ENCODE measurements around the gene SND1.

SND1 gene

DNA sequence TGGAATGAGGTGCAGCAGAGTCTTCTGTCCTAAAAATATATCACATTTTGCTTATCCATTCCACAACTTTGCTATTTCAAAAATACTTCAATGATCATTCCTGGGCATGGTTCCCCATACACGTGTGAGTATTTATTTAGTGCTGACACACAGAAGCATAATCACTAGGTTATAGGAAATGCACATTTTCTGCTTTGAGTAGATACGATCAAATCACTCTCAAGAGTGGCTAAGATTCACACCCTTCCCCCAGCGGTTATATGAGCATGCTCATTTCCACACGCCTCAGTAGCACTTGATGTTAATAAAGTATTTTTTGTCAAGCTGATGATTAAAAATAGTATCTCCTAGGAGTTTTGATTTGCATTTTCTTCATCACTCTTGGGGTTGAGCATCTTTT lies 472.8 kb downstream of the SND1 start:
- Histone ChIP-seq H3K4me1 (ENCODE audit: control insufficient read depth in 2 of 2, insufficient read depth in 2 of 2, low read length in 2 of 2) (no peaks in the 10 kb centered on the region), H3K36me3 (ENCODE audit: control insufficient read depth in 2 of 2, insufficient read depth in 2 of 2, low read length in 2 of 2) (no peaks in the 10 kb centered on the region), H3K27me3 (ENCODE audit: control insufficient read depth in 2 of 2, insufficient read depth in 2 of 2, low read length in 2 of 2) (peaks cover 4 to 12% of the 10 kb centered on the region in 2 donors), H3K27ac (ENCODE audit: low read depth in 2 of 2, low read length in 2 of 2) (no peak overlapping the region), H3K4me3 (ENCODE audit: low read length in 2 of 2) (no peak overlapping the region), H3K9me3 (ENCODE audit: control insufficient read depth in 2 of 2, low read length in 2 of 2) (no peaks in the 10 kb centered on the region), H3K9ac (ENCODE audit: low read depth in 1 of 2, low read length in 2 of 2) (no peak overlapping the region)

- Histone ChIP-seq H3K9ac (ENCODE audit: low read depth in 1 of 2, low read length in 2 of 2) (no peak overlapping the region), H3K9me3 (ENCODE audit: control insufficient read depth in 2 of 2, low read length in 2 of 2) (no peaks in the 10 kb centered on the region), H3K27ac (ENCODE audit: low read depth in 2 of 2, low read length in 2 of 2) (no peak overlapping the region)
Observed at GRCh38 chr7:128125816-128126215, 473.8 kb downstream of the SND1 start.

GRCh38 chr7:128128401-128128800 lies 476.4 kb downstream of the SND1 start:
- Histone ChIP-seq H3K4me3 (ENCODE audit: low read length in 2 of 2) (no peak overlapping the region), H3K27me3 (ENCODE audit: control insufficient read depth in 2 of 2, insufficient read depth in 2 of 2, low read length in 2 of 2) (peaks cover 7 to 16% of the 10 kb centered on the region in 2 donors), H3K27ac (ENCODE audit: low read depth in 2 of 2, low read length in 2 of 2) (no peak overlapping the region), H3K9ac (ENCODE audit: low read depth in 1 of 2, low read length in 2 of 2) (no peak overlapping the region), H3K36me3 (ENCODE audit: control insufficient read depth in 2 of 2, insufficient read depth in 2 of 2, low read length in 2 of 2) (no peaks in the 10 kb centered on the region), H3K9me3 (ENCODE audit: control insufficient read depth in 2 of 2, low read length in 2 of 2) (no peaks in the 10 kb centered on the region), H3K4me1 (ENCODE audit: control insufficient read depth in 2 of 2, insufficient read depth in 2 of 2, low read length in 2 of 2) (no peaks in the 10 kb centered on the region)

More at GRCh38 chr7:128125816-128126215, 473.8 kb downstream of the SND1 start:
- no peaks in the 10 kb centered on the region for H3K36me3 ChIP-seq (ENCODE audit: control insufficient read depth in 2 of 2, insufficient read depth in 2 of 2, low read length in 2 of 2)
- H3K4me3 ChIP-seq (ENCODE audit: low read length in 2 of 2) = no peak overlapping the region
- no peaks in the 10 kb centered on the region for H3K4me1 ChIP-seq (ENCODE audit: control insufficient read depth in 2 of 2, insufficient read depth in 2 of 2, low read length in 2 of 2)
- H3K27me3 ChIP-seq (ENCODE audit: control insufficient read depth in 2 of 2, insufficient read depth in 2 of 2, low read length in 2 of 2) = peaks cover 9 to 16% of the 10 kb centered on the region in 2 donors

DNA sequence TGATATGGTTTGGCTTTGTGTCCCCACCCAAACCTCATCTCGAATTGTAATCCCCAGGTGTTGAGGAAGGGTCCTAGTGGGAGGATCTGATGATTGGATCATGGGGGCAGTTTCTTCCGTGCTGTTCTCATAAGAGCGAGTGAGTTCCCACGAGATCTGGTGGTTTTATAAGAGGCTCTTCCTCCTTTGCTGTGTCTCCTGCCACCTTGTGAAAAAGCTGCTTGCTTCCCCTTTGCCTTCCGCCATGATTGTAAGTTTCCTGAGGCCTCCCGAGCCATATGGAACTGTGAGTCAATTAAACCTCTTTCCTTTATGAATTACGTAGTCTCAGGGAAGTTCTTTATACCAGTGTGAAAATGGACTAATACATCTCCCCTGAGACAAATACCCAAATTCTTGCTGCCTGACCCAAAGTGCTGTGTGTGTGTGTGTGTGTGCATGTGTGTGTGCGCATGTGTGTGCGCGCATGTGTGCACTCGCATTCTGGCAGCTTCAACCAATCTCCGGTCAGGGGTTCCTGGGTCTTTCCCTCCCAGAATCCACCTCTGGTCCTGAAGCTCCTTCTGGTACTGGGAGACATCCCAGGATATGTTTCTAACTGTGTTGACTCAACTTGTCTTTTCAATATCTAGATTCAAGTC lies 477.4 kb downstream of the SND1 start:
- no peaks in the 10 kb centered on the region for H3K36me3 ChIP-seq (ENCODE audit: control insufficient read depth in 2 of 2, insufficient read depth in 2 of 2, low read length in 2 of 2)
- no peak overlapping the region for H3K9ac ChIP-seq (ENCODE audit: low read depth in 1 of 2, low read length in 2 of 2)
- no peak overlapping the region for H3K4me3 ChIP-seq (ENCODE audit: low read length in 2 of 2)
- no peaks in the 10 kb centered on the region for H3K9me3 ChIP-seq (ENCODE audit: control insufficient read depth in 2 of 2, low read length in 2 of 2)
- H3K27me3 ChIP-seq (ENCODE audit: control insufficient read depth in 2 of 2, insufficient read depth in 2 of 2, low read length in 2 of 2) = peaks cover 13 to 19% of the 10 kb centered on the region in 2 donors
- H3K27ac ChIP-seq (ENCODE audit: low read depth in 2 of 2, low read length in 2 of 2) = no peak overlapping the region
- no peaks in the 10 kb centered on the region for H3K4me1 ChIP-seq (ENCODE audit: control insufficient read depth in 2 of 2, insufficient read depth in 2 of 2, low read length in 2 of 2)

GRCh38 chr7:128131115-128131514 lies 479.1 kb downstream of the SND1 start:
- Histone ChIP-seq H3K36me3 (ENCODE audit: control insufficient read depth in 2 of 2, insufficient read depth in 2 of 2, low read length in 2 of 2) (no peaks in the 10 kb centered on the region), H3K4me3 (ENCODE audit: low read length in 2 of 2) (no peak overlapping the region), H3K9me3 (ENCODE audit: control insufficient read depth in 2 of 2, low read length in 2 of 2) (no peaks in the 10 kb centered on the region), H3K4me1 (ENCODE audit: control insufficient read depth in 2 of 2, insufficient read depth in 2 of 2, low read length in 2 of 2) (peaks cover 2 to 9% of the 10 kb centered on the region in 2 donors), H3K9ac (ENCODE audit: low read depth in 1 of 2, low read length in 2 of 2) (no peak overlapping the region), H3K27ac (ENCODE audit: low read depth in 2 of 2, low read length in 2 of 2) (no peak overlapping the region), H3K27me3 (ENCODE audit: control insufficient read depth in 2 of 2, insufficient read depth in 2 of 2, low read length in 2 of 2) (peaks cover 22 to 32% of the 10 kb centered on the region in 2 donors)

GRCh38 chr7:128131731-128132130 lies 479.7 kb downstream of the SND1 start:
- Histone ChIP-seq H3K36me3 (ENCODE audit: control insufficient read depth in 2 of 2, insufficient read depth in 2 of 2, low read length in 2 of 2) (no peaks in the 10 kb centered on the region), H3K4me1 (ENCODE audit: control insufficient read depth in 2 of 2, insufficient read depth in 2 of 2, low read length in 2 of 2) (peaks cover 5 to 10% of the 10 kb centered on the region in 2 donors), H3K4me3 (ENCODE audit: low read length in 2 of 2) (no peak overlapping the region), H3K27ac (ENCODE audit: low read depth in 2 of 2, low read length in 2 of 2) (no peak overlapping the region), H3K27me3 (ENCODE audit: control insufficient read depth in 2 of 2, insufficient read depth in 2 of 2, low read length in 2 of 2) (peaks cover 25 to 37% of the 10 kb centered on the region in 2 donors), H3K9me3 (ENCODE audit: control insufficient read depth in 2 of 2, low read length in 2 of 2) (no peaks in the 10 kb centered on the region), H3K9ac (ENCODE audit: low read depth in 1 of 2, low read length in 2 of 2) (no peak overlapping the region)

DNA sequence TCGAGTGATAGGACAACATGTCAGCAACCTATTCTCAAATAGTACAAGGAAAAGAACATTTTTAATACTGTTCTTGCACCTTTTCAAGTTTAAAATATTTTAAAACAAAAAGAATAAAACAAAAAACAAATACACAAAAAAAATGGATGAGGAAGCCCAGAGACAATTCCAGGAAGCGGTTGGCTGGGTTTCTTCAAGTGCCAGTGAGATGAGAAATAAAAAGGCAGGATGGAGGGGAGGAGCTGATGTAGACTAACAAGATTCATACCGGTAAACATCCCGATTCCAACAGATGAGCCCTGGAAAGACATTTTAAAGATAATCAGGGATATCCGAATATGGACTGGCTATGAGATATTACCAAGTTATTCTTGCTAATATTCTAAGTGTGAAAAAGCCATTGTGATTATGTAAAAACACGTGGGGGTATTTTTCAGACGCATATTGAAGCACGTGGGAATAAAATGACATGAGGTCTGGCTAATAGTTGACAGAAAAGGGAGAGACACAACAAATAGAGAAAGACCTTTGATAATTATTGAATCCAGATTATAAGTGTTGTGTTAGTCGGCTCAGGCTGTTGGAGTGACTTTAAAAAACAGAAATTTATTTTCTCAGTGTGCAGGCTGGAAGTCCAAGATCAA lies 480.6 kb downstream of the SND1 start:
- Histone ChIP-seq H3K9me3 (ENCODE audit: control insufficient read depth in 2 of 2, low read length in 2 of 2) (no peaks in the 10 kb centered on the region), H3K27ac (ENCODE audit: low read depth in 2 of 2, low read length in 2 of 2) (no peak overlapping the region), H3K9ac (ENCODE audit: low read depth in 1 of 2, low read length in 2 of 2) (no peak overlapping the region), H3K4me3 (ENCODE audit: low read length in 2 of 2) (no peak overlapping the region), H3K27me3 (ENCODE audit: control insufficient read depth in 2 of 2, insufficient read depth in 2 of 2, low read length in 2 of 2) (peaks cover 31 to 43% of the 10 kb centered on the region in 2 donors), H3K4me1 (ENCODE audit: control insufficient read depth in 2 of 2, insufficient read depth in 2 of 2, low read length in 2 of 2) (peaks cover 5 to 10% of the 10 kb centered on the region in 2 donors), H3K36me3 (ENCODE audit: control insufficient read depth in 2 of 2, insufficient read depth in 2 of 2, low read length in 2 of 2) (no peaks in the 10 kb centered on the region)

GRCh38 chr7:128135159-128135514 lies 483.1 kb downstream of the SND1 start:
- H3K27me3 ChIP-seq (ENCODE audit: control insufficient read depth in 2 of 2, insufficient read depth in 2 of 2, low read length in 2 of 2) = peaks cover 32 to 39% of the 10 kb centered on the region in 2 donors
- H3K27ac ChIP-seq (ENCODE audit: low read depth in 2 of 2, low read length in 2 of 2) = no peak overlapping the region
- H3K9ac ChIP-seq (ENCODE audit: low read depth in 1 of 2, low read length in 2 of 2) = no peak overlapping the region
- no peaks in the 10 kb centered on the region for H3K9me3 ChIP-seq (ENCODE audit: control insufficient read depth in 2 of 2, low read length in 2 of 2)
- peaks cover 5 to 10% of the 10 kb centered on the region in 2 donors for H3K4me1 ChIP-seq (ENCODE audit: control insufficient read depth in 2 of 2, insufficient read depth in 2 of 2, low read length in 2 of 2)
- no peaks in the 10 kb centered on the region for H3K36me3 ChIP-seq (ENCODE audit: control insufficient read depth in 2 of 2, insufficient read depth in 2 of 2, low read length in 2 of 2)
- H3K4me3 ChIP-seq (ENCODE audit: low read length in 2 of 2) = peak overlapping the region; percentile 56 to 77

DNA sequence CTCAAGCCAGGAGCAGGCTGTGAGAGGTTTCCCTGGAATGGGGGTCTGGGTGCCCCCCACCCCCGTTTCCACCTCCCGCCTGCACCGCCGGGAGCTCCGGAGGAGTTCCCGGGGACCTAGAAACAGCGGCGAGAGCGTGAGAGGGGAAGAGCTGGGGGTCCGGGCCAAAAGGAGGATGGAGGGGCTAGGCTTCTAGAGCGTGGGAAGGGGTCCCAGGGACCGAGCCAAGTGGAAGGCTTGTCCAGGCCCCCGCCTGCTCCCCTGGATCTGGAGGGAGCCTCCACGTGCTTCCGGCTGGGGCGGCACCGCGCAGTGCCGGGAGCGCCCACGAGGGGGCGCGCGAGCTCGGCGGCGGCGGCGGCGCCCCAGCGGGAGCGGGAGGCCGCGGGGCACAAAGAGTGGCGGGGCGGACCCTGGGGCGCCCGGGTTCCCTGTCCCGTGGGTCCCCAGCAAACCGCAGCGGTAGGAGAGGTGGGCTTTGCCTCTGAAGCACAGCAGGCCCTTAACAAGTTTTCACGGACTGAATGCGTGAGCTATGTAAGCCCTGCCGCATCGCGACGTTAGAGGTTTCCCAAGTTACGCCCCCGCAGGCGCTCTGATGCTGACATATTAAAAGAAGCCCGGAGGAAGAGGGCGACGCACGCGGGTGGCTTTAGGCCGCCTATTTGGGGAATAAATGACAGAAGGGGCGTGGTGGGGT lies 483.7 kb downstream of the SND1 start:
- Histone ChIP-seq H3K9ac (ENCODE audit: low read depth in 1 of 2, low read length in 2 of 2) (no peak overlapping the region), H3K4me3 (ENCODE audit: low read length in 2 of 2) (peak overlapping the region; percentile 56 to 77), H3K27me3 (ENCODE audit: control insufficient read depth in 2 of 2, insufficient read depth in 2 of 2, low read length in 2 of 2) (peaks cover 31 to 36% of the 10 kb centered on the region in 2 donors), H3K9me3 (ENCODE audit: control insufficient read depth in 2 of 2, low read length in 2 of 2) (no peaks in the 10 kb centered on the region), H3K4me1 (ENCODE audit: control insufficient read depth in 2 of 2, insufficient read depth in 2 of 2, low read length in 2 of 2) (peaks cover 5 to 10% of the 10 kb centered on the region in 2 donors), H3K36me3 (ENCODE audit: control insufficient read depth in 2 of 2, insufficient read depth in 2 of 2, low read length in 2 of 2) (no peaks in the 10 kb centered on the region), H3K27ac (ENCODE audit: low read depth in 2 of 2, low read length in 2 of 2) (no peak overlapping the region)

DNA sequence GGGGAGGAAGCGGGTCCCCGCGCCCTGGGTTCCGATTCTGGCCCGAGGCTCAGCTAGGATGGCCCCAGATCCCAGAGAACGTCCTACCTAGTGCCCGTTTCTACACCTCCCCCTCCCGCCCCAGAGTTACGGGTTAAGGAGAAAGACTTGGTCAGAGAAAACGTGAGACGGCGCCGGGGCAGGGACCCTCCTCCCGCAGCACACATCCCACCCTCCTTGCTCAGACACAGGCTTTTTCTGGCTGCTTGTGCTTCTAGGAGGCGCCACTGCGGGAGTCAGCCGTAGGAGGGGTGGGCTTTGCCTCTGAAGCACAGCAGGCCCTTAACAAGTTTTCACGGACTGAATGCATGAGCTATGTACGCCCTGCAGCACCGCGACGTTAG lies 484.2 kb downstream of the SND1 start:
- H3K36me3 ChIP-seq (ENCODE audit: control insufficient read depth in 2 of 2, insufficient read depth in 2 of 2, low read length in 2 of 2) = no peaks in the 10 kb centered on the region
- H3K4me3 ChIP-seq (ENCODE audit: low read length in 2 of 2) = peak overlapping the region; percentile 56 to 77
- H3K9ac ChIP-seq (ENCODE audit: low read depth in 1 of 2, low read length in 2 of 2) = no peak overlapping the region
- H3K9me3 ChIP-seq (ENCODE audit: control insufficient read depth in 2 of 2, low read length in 2 of 2) = no peaks in the 10 kb centered on the region
- peaks cover 33 to 34% of the 10 kb centered on the region in 2 donors for H3K27me3 ChIP-seq (ENCODE audit: control insufficient read depth in 2 of 2, insufficient read depth in 2 of 2, low read length in 2 of 2)
- H3K27ac ChIP-seq (ENCODE audit: low read depth in 2 of 2, low read length in 2 of 2) = no peak overlapping the region
- peaks cover 5 to 10% of the 10 kb centered on the region in 2 donors for H3K4me1 ChIP-seq (ENCODE audit: control insufficient read depth in 2 of 2, insufficient read depth in 2 of 2, low read length in 2 of 2)

Measured in mucosa of rectum (tissue), 2 donors.